ENCODE data around the gene GPM6B.

GPM6B gene

GRCh38 chrX:13816643-13817627, at the start of gene GPM6B:
TSS of gene GPM6B (minus strand) at chrX:13817093. CDS start at chrX:13816904, 189 bp downstream.
- DNase-seq, result no peak

- no peak for DNase-seq
Observed at GRCh38 chrX:13864264-13864663, 47.4 kb upstream of the GPM6B start.

- DNase-seq, result no peak
Observed at GRCh38 chrX:13863324-13863723, 46.4 kb upstream of the GPM6B start.

GRCh38 chrX:13859724-13860123, 42.8 kb upstream of the GPM6B start:
- DNase-seq, result no peak

- DNase-seq, result no peak
Observed at GRCh38 chrX:13857804-13858203, 40.9 kb upstream of the GPM6B start.

GRCh38 chrX:13855689-13856450, 39.0 kb upstream of the GPM6B start:
- no peak for DNase-seq

GRCh38 chrX:13854003-13854402, 37.1 kb upstream of the GPM6B start:
- no peak for DNase-seq

GRCh38 chrX:13852001-13852695, 35.3 kb upstream of the GPM6B start:
- DNase-seq, result peak; percentile 0

GRCh38 chrX:13845721-13846378, 29.0 kb upstream of the GPM6B start:
- no peak for DNase-seq

GRCh38 chrX:13843150-13843721, 26.3 kb upstream of the GPM6B start:
- DNase-seq, result no peak

- DNase-seq, result no peak
Observed at GRCh38 chrX:13840121-13840520, 23.2 kb upstream of the GPM6B start.

- DNase-seq, result no peak
Observed at GRCh38 chrX:13837290-13837745, 20.4 kb upstream of the GPM6B start.

- DNase-seq, result no peak
Observed at GRCh38 chrX:13836575-13836974, 19.7 kb upstream of the GPM6B start.

GRCh38 chrX:13835825-13836224, 18.9 kb upstream of the GPM6B start:
- no peak for DNase-seq

- no peak for DNase-seq
Observed at GRCh38 chrX:13834355-13834754, 17.5 kb upstream of the GPM6B start.

GRCh38 chrX:13829983-13830382, 13.1 kb upstream of the GPM6B start:
- no peak for DNase-seq

- no peak for DNase-seq
Observed at GRCh38 chrX:13828392-13828791, 11.5 kb upstream of the GPM6B start.

GRCh38 chrX:13827298-13828090, 10.6 kb upstream of the GPM6B start:
- no peak for DNase-seq

- no peak for DNase-seq
Observed at GRCh38 chrX:13826770-13827169, 9.9 kb upstream of the GPM6B start.

GRCh38 chrX:13825178-13825762, 8.4 kb upstream of the GPM6B start:
- no peak for DNase-seq

GRCh38 chrX:13824746-13825145, 7.9 kb upstream of the GPM6B start:
- DNase-seq, result no peak

All from MV-4-11 (cell line).